ENCODE data around the gene HDGF. TPM values are rescaled to one million over a fixed set of nuclear protein-coding genes. Genes with fewer than 3 reads are reported as not detected.

The HDGF gene
- total and polyA plus RNA-seq, 9 of the 15 experiments (the other 6 are each of a cell fraction or from before 2014, with no cell fraction given): 38.8 to 601 (median 400) TPM

DNA sequence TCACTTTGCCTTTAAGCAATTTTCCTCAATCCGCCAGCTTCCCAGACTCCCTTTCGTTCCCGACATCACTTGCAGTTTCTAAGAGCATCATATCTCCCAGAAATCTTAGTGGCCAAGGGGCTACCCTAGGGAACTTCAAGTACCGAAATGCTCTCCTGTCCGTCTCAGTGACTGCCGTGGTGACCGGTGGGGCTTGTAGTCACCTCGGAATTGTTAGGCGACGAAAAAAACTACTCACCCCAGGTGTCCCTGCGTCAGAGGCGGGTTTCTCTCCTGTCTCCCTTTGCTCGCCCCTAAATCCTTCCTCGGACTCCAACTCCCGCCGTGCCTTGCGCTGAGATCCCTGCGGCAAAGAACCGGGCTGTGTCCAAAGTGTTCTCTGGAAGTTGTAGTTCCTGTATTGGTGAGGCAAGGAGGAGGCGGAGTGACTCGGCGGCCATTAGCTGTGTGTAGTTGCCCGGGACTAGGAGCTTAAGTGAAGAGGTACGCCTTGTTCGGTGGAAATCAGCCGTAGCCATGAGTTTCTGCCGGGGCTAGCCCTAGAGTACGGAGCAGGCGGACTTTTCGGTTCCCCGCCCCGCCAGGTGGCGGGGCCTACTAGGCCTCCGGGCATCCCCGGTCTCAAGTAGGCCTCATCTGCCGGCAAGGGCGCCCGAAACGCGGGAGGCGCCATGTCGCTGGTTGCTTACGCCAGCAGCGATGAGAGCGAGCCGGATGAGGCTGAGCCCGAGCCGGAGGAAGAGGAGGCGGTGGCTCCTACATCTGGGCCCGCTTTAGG lies 15.8 kb upstream of the HDGF start, which contains the start of gene PRCC (continued):
- peak; percentile 98 for TF ChIP-seq HCFC1 (IDR thresholded peaks at IDR 0.05; ENCODE audit: low read depth, low read length)
- TF ChIP-seq BRD4 (IDR thresholded peaks at IDR 0.05): peak; percentile 99
- no peak for TF ChIP-seq SMAD1 (IDR thresholded peaks at IDR 0.05; ENCODE audit: low read depth, low read length, partially characterized antibody)
- TF ChIP-seq MTA2 (IDR thresholded peaks at IDR 0.05; ENCODE audit: low read depth): no peak
- no peak for TF ChIP-seq SIRT6 (IDR thresholded peaks at IDR 0.05; ENCODE audit: low read depth, low read length)
- TF ChIP-seq, protein P1, sequence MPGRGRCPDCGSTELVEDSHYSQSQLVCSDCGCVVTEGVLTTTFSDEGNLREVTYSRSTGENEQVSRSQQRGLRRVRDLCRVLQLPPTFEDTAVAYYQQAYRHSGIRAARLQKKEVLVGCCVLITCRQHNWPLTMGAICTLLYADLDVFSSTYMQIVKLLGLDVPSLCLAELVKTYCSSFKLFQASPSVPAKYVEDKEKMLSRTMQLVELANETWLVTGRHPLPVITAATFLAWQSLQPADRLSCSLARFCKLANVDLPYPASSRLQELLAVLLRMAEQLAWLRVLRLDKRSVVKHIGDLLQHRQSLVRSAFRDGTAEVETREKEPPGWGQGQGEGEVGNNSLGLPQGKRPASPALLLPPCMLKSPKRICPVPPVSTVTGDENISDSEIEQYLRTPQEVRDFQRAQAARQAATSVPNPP (IDR thresholded peaks at IDR 0.05; ENCODE audit: borderline replicate concordance, insufficient read depth, insufficient read length): no peak
- TF ChIP-seq RB1 (IDR thresholded peaks at IDR 0.05; ENCODE audit: low read depth): no peak; the same call in 1 of the 2 replicates
- TF ChIP-seq, protein P2, sequence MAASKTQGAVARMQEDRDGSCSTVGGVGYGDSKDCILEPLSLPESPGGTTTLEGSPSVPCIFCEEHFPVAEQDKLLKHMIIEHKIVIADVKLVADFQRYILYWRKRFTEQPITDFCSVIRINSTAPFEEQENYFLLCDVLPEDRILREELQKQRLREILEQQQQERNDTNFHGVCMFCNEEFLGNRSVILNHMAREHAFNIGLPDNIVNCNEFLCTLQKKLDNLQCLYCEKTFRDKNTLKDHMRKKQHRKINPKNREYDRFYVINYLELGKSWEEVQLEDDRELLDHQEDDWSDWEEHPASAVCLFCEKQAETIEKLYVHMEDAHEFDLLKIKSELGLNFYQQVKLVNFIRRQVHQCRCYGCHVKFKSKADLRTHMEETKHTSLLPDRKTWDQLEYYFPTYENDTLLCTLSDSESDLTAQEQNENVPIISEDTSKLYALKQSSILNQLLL (CRISPR knock-in tag; IDR thresholded peaks at IDR 0.05; ENCODE audit: borderline replicate concordance): no peak
- no peak for TF ChIP-seq RUNX1 (IDR thresholded peaks at IDR 0.05; ENCODE audit: low read depth)
- peak; percentile 92; the same call in 1 of the 2 replicates for TF ChIP-seq ZNF589 (CRISPR knock-in tag; IDR thresholded peaks at IDR 0.05; ENCODE audit: low read depth)
- TF ChIP-seq, protein P3, sequence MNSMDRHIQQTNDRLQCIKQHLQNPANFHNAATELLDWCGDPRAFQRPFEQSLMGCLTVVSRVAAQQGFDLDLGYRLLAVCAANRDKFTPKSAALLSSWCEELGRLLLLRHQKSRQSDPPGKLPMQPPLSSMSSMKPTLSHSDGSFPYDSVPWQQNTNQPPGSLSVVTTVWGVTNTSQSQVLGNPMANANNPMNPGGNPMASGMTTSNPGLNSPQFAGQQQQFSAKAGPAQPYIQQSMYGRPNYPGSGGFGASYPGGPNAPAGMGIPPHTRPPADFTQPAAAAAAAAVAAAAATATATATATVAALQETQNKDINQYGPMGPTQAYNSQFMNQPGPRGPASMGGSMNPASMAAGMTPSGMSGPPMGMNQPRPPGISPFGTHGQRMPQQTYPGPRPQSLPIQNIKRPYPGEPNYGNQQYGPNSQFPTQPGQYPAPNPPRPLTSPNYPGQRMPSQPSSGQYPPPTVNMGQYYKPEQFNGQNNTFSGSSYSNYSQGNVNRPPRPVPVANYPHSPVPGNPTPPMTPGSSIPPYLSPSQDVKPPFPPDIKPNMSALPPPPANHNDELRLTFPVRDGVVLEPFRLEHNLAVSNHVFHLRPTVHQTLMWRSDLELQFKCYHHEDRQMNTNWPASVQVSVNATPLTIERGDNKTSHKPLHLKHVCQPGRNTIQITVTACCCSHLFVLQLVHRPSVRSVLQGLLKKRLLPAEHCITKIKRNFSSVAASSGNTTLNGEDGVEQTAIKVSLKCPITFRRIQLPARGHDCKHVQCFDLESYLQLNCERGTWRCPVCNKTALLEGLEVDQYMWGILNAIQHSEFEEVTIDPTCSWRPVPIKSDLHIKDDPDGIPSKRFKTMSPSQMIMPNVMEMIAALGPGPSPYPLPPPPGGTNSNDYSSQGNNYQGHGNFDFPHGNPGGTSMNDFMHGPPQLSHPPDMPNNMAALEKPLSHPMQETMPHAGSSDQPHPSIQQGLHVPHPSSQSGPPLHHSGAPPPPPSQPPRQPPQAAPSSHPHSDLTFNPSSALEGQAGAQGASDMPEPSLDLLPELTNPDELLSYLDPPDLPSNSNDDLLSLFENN (IDR thresholded peaks at IDR 0.05; ENCODE audit: low read depth in 2 of 2, low read length in 2 of 2): 0 out of 4 replicates have a peak, but pooled peaks have one; percentile 55 to 57
- TF ChIP-seq RBFOX2 (IDR thresholded peaks at IDR 0.05; ENCODE audit: low read depth, low read length): peak; percentile 90
- TF ChIP-seq, protein P4, sequence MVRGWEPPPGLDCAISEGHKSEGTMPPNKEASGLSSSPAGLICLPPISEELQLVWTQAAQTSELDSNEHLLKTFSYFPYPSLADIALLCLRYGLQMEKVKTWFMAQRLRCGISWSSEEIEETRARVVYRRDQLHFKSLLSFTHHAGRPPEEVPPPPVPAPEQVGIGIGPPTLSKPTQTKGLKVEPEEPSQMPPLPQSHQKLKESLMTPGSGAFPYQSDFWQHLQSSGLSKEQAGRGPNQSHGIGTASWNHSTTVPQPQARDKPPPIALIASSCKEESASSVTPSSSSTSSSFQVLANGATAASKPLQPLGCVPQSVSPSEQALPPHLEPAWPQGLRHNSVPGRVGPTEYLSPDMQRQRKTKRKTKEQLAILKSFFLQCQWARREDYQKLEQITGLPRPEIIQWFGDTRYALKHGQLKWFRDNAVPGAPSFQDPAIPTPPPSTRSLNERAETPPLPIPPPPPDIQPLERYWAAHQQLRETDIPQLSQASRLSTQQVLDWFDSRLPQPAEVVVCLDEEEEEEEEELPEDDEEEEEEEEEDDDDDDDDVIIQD (CRISPR knock-in tag; IDR thresholded peaks at IDR 0.05): no peak
- TF ChIP-seq, protein P5, sequence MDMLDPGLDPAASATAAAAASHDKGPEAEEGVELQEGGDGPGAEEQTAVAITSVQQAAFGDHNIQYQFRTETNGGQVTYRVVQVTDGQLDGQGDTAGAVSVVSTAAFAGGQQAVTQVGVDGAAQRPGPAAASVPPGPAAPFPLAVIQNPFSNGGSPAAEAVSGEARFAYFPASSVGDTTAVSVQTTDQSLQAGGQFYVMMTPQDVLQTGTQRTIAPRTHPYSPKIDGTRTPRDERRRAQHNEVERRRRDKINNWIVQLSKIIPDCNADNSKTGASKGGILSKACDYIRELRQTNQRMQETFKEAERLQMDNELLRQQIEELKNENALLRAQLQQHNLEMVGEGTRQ (CRISPR knock-in tag; IDR thresholded peaks at IDR 0.05): no peak
- TF ChIP-seq ZNF174 (CRISPR knock-in tag; IDR thresholded peaks at IDR 0.05): no peak
- no peak for TF ChIP-seq FOXA1 (IDR thresholded peaks at IDR 0.05; ENCODE audit: borderline replicate concordance)
- TF ChIP-seq ZNF431 (CRISPR knock-in tag; IDR thresholded peaks at IDR 0.05): 0 out of 2 replicates have a peak, but pooled peaks have one; percentile 66

Measured in K562 (cell line).